HuH-7.5 (cell line): Measurements from ENCODE around the gene USP9Y.

Source experiments
- DNase-seq: peaks from one replicate; pipeline ENCODE4 v3.0.0; 2011; ENCODE audit warnings: low spot score

USP9Y gene

GRCh38 chrY:12793999-12794398 lies 93.0 kb downstream of the USP9Y start:
- DNase-seq: no peak

DNA sequence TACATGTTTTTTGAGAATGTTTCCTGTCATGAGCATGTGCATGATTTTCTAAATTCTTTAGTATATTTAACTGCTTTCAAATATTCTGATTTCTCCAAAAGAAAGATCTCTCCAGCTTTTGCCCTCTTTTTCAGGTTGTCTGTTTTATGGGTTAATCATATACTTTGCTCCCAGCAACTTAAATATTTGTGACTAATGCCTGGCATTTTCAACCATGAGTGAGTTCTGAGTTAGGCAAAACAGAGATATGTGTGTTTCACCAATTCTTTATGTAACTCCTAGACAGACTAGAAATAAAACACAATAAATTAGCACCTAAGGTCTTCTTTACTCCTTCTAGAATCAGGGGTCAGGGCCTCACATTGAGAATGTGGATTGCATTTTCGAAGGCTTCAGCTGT lies 107.0 kb downstream of the USP9Y start:
- DNase-seq: no peak

DNA sequence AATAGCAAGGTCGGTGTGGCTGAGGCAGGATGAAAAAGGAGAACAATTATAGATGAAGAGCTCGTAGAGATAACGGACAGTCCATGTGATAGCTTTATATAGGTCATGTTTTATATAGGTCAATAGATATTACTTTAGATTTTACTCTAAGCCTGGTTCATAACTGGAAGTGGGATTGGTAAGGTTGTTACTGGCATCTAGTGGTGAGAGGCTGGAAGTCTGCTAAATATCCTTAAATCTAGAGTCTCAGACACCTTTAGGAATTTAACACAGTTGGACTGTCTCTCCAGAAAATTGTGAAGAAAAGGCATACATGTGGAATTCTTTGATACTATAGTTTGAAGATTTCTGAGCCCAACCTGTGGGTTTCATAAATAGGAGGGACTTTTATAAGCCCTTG lies 108.0 kb downstream of the USP9Y start:
- no peak for DNase-seq

GRCh38 chrY:12823408-12823807 lies 122.4 kb downstream of the USP9Y start:
- DNase-seq: no peak

DNA sequence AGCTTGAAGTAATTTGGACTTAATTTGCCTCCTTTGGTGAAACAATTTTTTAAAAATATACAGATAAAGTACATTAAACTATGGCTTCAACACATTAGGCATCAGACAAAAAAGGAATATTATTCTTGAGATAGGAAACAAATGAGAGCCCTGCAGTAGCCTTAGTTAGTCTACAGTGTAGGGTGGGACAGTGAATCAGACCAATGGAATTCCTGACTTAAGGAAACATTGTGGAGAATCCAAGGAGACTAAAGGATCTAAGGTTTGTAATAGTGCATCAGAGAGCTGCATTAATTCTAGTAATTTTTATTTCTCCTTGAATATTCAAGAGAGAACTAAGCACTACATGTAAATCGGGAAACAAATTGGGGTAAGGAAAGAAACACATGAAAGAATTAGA lies 125.8 kb downstream of the USP9Y start:
- no peak for DNase-seq

DNA sequence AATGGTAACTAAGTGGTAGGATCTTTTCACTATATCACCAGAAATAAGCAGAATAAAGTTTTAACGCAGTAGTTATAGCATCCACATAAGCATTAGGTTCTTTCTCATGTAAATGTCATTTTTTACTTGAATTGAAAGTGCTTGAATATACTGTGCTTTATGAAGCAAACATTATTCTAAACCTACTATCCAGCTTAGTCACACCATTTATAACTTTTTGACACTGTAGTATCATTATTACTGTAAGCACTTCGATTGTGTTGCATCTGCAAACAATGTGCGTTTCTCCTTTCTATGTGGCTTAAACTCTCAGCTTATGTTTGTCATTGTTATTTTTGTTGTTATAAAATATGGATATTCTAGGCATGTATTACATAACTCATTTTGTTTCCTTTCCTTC lies 132.3 kb downstream of the USP9Y start:
- no peak for DNase-seq

GRCh38 chrY:12837550-12837949 lies 136.5 kb downstream of the USP9Y start:
- no peak for DNase-seq

DNA sequence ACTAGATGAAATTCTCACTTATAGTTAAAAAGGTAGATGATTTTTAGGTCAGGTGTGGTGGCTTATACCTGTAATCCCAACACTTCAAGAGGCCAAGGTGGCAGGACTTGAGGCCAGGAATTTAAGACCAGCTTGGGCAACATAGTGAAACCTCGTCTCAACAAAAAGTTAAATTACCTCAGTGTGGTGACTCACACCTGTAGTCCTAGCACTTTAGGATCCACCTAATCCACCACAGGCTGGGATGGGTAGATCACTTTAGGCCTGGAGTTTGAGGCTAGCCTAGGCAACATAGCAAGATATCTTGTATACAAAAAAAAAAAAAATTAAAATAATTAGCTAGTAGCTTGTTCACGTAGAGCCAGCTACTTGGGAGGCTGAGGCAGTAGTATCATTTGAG lies 140.3 kb downstream of the USP9Y start:
- no peak for DNase-seq

DNA sequence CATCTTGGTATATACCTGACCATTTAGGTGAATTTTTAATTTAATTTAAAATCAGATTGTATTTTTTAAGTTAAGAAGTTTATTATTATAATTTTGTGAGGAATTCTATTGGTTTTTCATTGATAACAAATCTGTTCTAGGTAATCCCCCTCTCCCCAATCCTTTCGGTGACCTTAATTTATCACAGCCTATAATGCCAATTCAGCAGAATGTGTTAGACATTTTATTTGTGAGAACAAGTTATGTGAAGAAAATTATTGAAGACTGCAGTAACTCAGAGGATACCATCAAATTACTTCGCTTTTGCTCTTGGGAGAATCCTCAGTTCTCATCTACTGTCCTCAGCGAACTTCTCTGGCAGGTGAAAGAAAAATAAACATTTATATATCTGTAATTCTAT lies 145.8 kb downstream of the USP9Y start:
- no peak for DNase-seq

DNA sequence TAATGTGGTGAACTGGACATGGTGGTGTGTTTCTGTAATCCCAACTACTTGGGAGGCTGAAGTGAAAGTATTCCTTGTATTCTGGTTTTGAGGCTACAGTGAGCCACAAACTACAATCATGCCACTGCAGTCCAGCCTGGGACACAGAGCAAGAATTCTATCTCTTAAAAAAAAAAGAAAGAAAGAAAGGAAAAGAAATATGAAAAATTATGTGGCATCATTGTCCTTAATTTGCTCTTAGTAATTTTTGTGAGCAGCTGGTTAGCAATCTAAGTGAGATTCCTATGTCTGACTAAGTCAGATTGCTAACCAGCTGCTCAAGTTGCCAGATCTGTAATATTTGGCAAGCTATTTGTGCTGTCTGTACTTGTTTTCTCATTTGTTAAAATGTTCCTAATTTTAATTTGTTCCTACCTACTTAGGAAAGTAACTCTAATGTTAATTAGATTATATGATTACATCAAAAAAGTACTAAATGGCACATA lies 154.8 kb downstream of the USP9Y start:
- no peak for DNase-seq

GRCh38 chrY:12867960-12868359 lies 166.9 kb downstream of the USP9Y start:
- DNase-seq: no peak

GRCh38 chrY:12896973-12897372 lies 195.9 kb downstream of the USP9Y start:
- DNase-seq: no peak

DNA sequence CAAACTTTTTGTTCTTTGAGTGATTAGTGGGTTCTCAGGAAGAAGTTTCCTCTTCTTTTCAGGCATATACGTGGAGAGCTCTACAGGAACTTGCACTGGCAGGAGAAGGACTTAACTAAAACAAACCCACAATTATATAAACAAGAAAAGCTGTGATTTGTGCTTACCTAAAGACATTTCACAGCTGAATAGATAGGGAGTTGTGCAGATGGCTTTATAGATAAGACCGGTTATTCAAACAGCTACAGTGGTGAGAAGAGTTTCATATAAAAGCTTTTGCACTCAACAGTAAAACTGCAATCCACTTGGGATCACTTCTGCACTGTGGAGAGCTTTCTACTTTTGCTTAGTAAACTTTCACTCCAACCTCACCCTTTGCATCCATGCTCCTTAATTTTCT lies 197.6 kb downstream of the USP9Y start:
- no peak for DNase-seq

DNA sequence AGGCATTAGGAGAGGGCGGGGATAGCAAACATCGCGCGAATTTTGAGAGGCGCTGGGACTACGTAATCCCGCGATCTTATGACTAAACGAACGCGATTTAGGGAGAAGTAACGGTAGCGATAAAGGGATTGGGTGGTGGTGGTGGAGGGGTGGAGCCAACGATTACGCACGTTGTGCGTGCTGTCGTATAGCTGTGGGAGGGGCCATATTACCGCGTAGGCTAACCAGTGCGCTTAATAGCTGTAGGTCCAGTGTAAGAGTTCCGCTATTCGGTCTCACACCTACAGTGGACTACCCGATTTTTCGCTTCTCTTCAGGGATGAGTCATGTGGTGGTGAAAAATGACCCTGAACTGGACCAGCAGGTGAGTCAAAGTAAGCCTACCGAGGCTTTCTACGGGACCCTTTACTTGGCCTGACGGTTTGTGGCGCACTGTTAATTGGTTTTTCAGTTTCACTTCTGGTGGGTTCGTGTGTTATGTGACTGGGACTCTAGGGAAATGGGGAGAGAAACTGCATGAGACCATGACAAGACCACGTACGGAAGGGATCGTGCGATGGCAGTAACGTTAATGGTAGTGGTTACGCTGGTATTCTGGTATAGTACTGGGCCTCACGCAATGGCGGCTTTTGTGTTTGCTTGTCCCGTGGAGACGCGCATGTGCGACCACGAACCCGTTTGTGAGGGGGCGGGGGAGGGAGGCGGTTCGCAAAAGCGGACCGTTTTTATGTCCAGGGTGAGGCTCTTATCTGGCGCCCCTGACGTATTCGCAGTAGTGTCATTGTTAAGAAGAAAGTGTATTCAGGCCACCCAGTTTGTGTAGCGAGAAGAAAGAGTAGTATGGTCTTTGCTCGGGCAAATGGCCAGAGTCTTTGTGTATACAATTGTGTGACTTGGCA lies 203.8 kb downstream of the USP9Y start, which contains the start of gene DDX3Y:
TSS of gene DDX3Y (plus strand) at position 251 of the 899 bp plus-strand sequence. CDS start at position 320, 69 bp downstream.
- DNase-seq: no peak

- DNase-seq: no peak
Observed at GRCh38 chrY:12905517-12905872, 204.5 kb downstream of the USP9Y start.

DNA sequence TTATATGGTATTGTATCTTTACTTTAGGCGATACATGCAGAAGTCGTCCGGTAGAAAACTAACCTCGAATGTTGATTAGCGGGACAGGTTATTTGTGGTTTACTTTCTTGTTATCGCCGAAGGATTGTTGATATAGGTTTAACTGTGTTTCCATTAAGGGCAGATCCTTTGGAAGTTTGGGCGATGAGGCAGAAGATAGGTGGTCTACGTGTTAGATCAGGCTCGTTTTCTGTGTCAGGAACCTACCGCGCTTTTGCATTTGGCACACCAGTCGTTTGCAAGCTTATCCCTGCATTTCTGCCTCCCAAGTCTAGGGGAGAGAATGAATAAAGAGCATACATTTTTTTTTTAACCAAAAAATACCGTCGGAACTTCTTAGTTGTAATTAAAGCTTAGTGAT lies 204.9 kb downstream of the USP9Y start:
- DNase-seq: no peak
